Upper lobe of left lung (tissue), 6 donors: ENCODE results near the gene AP2S1. TPM values are rescaled to one million over a fixed set of nuclear protein-coding genes. Genes with fewer than 3 reads are reported as not detected.
"Not testable (repeated sequence)": the region's sequence is repeated elsewhere in the genome, so short reads cannot be mapped to it uniquely, and the experiment has no call there.

ENCODE experiments used
- ATAC-seq, 2 donors: fragments of 200-7000 bp; cut with Tn5 transposase; one replicate each; pipeline ENCODE4 v1.9.1; 2022; ENCODE audit warnings: mild to moderate bottlenecking in 2 of 2, moderate library complexity in 2 of 2; ENCODE audit not compliant: low FRiP score in 2 of 2
- DNase-seq, 2 donors: peaks; one replicate each; pipeline ENCODE4 v3.0.0-alpha.2; 2019 to 2020
- H3K27ac ChIP-seq, 4 donors: fragments of 200-600 bp; sonication (generic); one replicate each; pipeline ENCODE4 v1.5.1; 2016 to 2019
- H3K27me3 ChIP-seq, 4 donors: fragments of 200-600 bp; sonication (generic); one replicate each; pipeline ENCODE4 v1.5.1; 2017 to 2019
- H3K36me3 ChIP-seq, 4 donors: fragments of 200-600 bp; sonication (generic); one replicate each; pipeline ENCODE4 v1.5.1; 2016 to 2019
- H3K4me1 ChIP-seq, 4 donors: fragments of 200-600 bp; sonication (generic); one replicate each; pipeline ENCODE4 v1.5.1; 2018 to 2019
- H3K4me3 ChIP-seq, 4 donors: fragments of 200-600 bp; sonication (generic); one replicate each; pipeline ENCODE4 v1.5.1; 2017 to 2019; ENCODE audit warnings: mild to moderate bottlenecking in 2 of 4, moderate library complexity in 1 of 4
- H3K9me3 ChIP-seq, 4 donors: fragments of 200-600 bp; sonication (generic); one replicate each; pipeline ENCODE4 v1.5.1; 2018 to 2019
- CTCF ChIP-seq, 6 experiments: fragments of 450-650 bp in 4 of 6; fragments of 200-600 bp in 2 of 6; sonication (generic) in 2 of 6; IDR thresholded peaks; one replicate each; pipeline ENCODE4 v1.5.1; 2016 to 2019; ENCODE audit warnings: antibody characterized with exemption in 6 of 6
- EP300 ChIP-seq, 4 donors: sonication (generic); formaldehyde crosslinking; IDR thresholded peaks; one replicate each; pipeline ENCODE4 v1.5.1; 2017; ENCODE audit warnings: antibody characterized with exemption in 4 of 4, control low read depth in 2 of 4
- POLR2A ChIP-seq, 4 donors: fragments of 450-650 bp; IDR thresholded peaks; one replicate each; pipeline ENCODE4 v1.5.1; 2016 to 2017; ENCODE audit warnings: antibody characterized with exemption in 4 of 4, mild to moderate bottlenecking in 2 of 4
- POLR2AphosphoS5 ChIP-seq, 2 donors: sonication (generic); formaldehyde crosslinking; IDR thresholded peaks; one replicate each; pipeline ENCODE4 v1.5.1; 2017; ENCODE audit warnings: antibody characterized with exemption in 2 of 2
- WGBS, 2 donors: methylation state at CpG; one replicate each; pipeline ENCODE4 v1.1.5; 2017 to 2018; 5-methylcytosine and 5-hydroxymethylcytosine counted together
- total RNA-seq, 6 donors: library from RNA; depleted of rRNA in 4 of 6; stranded (reverse); fragments of >200 nt in 4 of 6; gene quantifications; one replicate each; pipeline versions ENCODE4 v1.1.0 to v1.2.1, GENCODE V29; 2016 to 2021
- donor health status: DM: no; HTN: no; CAD: no; lungs with moderate emphysema.
- donor health status: DM: no; HTN: yes; CAD: no; lungs with severe emphysema.

AP2S1 gene
- total RNA-seq, 6 donors from 2014 or later, result 59.7 to 149 (median 113) TPM

- Histone ChIP-seq H3K9me3 (no peaks in the 10 kb centered on the region), H3K27ac (peak overlapping the region; percentile 90 to 98 (median 96)), H3K36me3 (no peaks in the 10 kb centered on the region), H3K27me3 (no peaks in the 10 kb centered on the region), H3K4me3 (peak overlapping the region; percentile 73 to 90 (median 85)), H3K4me1 (peaks cover 46 to 68% (median 58%) of the 10 kb centered on the region in 4 donors)
- ATAC-seq (peak; percentile 94 to 97), DNase-seq (peak; percentile 98)
- WGBS, 2 donors, result 1% methylated on average over 23 to 37 of the region's 89 CpGs
- TF ChIP-seq CTCF (IDR thresholded peaks at IDR 0.05), result peak in 4 of 6 experiments; percentile 12 to 39 (median 20)
- TF ChIP-seq EP300 (IDR thresholded peaks at IDR 0.05), result no peak
- peak; percentile 7 to 46 for TF ChIP-seq POLR2AphosphoS5 (IDR thresholded peaks at IDR 0.05)
- peak in 3 of 4 donors; percentile 75 to 80 (median 78) for TF ChIP-seq POLR2A (IDR thresholded peaks at IDR 0.05)
These were observed 9.6 kb upstream of the AP2S1 start for GRCh38 chr19:46860125-46860845.

DNA sequence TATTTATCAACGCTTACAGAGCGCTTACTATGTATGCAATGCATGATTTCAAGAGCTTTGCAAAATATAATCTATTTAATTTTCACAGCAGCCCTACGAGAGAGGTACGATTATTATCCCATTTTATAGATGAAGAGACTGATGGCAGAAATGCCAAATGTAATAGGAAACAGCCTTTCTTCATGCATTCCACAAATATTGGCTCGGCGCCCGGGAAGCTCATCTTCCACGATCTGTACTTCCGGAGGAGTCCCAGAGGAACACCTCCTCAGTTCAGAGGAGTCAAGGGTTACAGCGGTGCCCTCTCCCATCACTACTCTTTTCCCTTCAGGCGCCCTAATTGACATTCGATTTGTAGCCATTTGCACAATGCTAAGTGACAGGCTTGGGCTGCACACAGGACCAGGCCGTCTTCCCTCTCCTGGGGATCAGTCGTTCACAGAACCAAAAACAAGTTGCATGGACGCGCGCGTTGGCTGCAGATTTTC, 9.0 kb upstream of the AP2S1 start:
- TF ChIP-seq POLR2A (IDR thresholded peaks at IDR 0.05) (no peak), POLR2AphosphoS5 (IDR thresholded peaks at IDR 0.05) (no peak), CTCF (IDR thresholded peaks at IDR 0.05) (no peak), EP300 (IDR thresholded peaks at IDR 0.05) (no peak)
- no peaks in the 10 kb centered on the region for H3K36me3 ChIP-seq
- no peak for ATAC-seq
- no peak for DNase-seq
- no peaks in the 10 kb centered on the region for H3K9me3 ChIP-seq
- H3K4me1 ChIP-seq, result peaks cover 42 to 62% (median 52%) of the 10 kb centered on the region in 4 donors
- 19 to 20% methylated on average over 13 to 18 of the region's 18 CpGs for WGBS, 2 donors
- peak overlapping the region; percentile 90 to 98 (median 96) for H3K27ac ChIP-seq
- no peaks in the 10 kb centered on the region for H3K27me3 ChIP-seq
- H3K4me3 ChIP-seq, result peak overlapping the region in 3 of 4 donors; percentile 73 to 87 (median 83)

GRCh38 chr19:46856062-46857022, 5.7 kb upstream of the AP2S1 start:
- TF ChIP-seq POLR2A (IDR thresholded peaks at IDR 0.05) (peak in 1 of 4 donors; percentile 21), CTCF (IDR thresholded peaks at IDR 0.05) (peak; percentile 45 to 84 (median 71)), POLR2AphosphoS5 (IDR thresholded peaks at IDR 0.05) (peak; percentile 25 to 58), EP300 (IDR thresholded peaks at IDR 0.05) (peak in 1 of 4 donors; percentile 49)
- ATAC-seq, result peak; percentile 85 to 91
- Histone ChIP-seq H3K4me3 (peak overlapping the region in 3 of 4 donors; percentile 31 to 43 (median 43)), H3K9me3 (no peaks in the 10 kb centered on the region), H3K4me1 (peaks cover 16 to 29% (median 23%) of the 10 kb centered on the region in 4 donors), H3K36me3 (no peaks in the 10 kb centered on the region), H3K27ac (peak overlapping the region; percentile 74 to 84 (median 79)), H3K27me3 (no peaks in the 10 kb centered on the region)
- DNase-seq, result peak; percentile 94 to 98
- WGBS, 2 donors, result 6% methylated on average over 33 to 41 of the region's 41 CpGs

DNA sequence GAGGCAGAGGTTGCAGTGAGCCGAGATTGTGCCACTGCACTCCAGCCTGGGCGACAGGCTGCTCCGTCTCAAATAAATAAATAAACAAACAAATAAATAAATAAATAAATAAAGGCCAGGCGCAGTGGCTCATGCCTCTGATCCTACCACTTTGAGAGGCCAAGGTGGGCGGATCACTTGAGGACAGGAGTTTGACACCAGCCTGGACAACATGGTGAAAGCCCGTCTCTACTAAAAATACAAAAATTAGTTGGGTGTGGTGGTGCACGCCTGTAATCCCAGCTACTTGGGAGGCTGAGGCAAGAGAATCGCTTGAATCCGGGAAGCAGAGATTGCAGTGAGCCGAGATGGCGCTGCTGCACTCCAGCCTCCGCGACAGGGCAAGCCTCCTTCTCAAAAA, 4.1 kb upstream of the AP2S1 start:
- not testable (repeated sequence) for H3K4me3 ChIP-seq, DNase-seq, H3K27ac ChIP-seq, H3K9me3 ChIP-seq, ATAC-seq, H3K27me3 ChIP-seq, H3K36me3 ChIP-seq
- H3K4me1 ChIP-seq, result peaks cover 16 to 30% (median 26%) of the 10 kb centered on the region in 4 donors
- 87 to 89% methylated on average over 13 of the region's 13 CpGs for WGBS, 2 donors

GRCh38 chr19:46852830-46853229, 2.2 kb upstream of the AP2S1 start:
- H3K27me3 ChIP-seq, result no peaks in the 10 kb centered on the region
- no peak overlapping the region for H3K27ac ChIP-seq
- H3K9me3 ChIP-seq, result no peaks in the 10 kb centered on the region
- H3K4me3 ChIP-seq, result no peak overlapping the region
- TF ChIP-seq POLR2AphosphoS5 (IDR thresholded peaks at IDR 0.05) (no peak), CTCF (IDR thresholded peaks at IDR 0.05) (no peak), EP300 (IDR thresholded peaks at IDR 0.05) (no peak)
- ATAC-seq (no peak), DNase-seq (no peak)
- H3K4me1 ChIP-seq, result peaks cover 26 to 35% (median 33%) of the 10 kb centered on the region in 4 donors
- peaks cover 0 to 1% (median under 1%) of the 10 kb centered on the region in 4 donors for H3K36me3 ChIP-seq
- 82 to 89% methylated on average over 1 of the region's 1 CpG for WGBS, 2 donors
